HG03432 (cell line): ENCODE results near the gene PADI6.
"Not testable (repeated sequence)": the region's sequence is repeated elsewhere in the genome, so short reads cannot be mapped to it uniquely, and the experiment has no call there.

Experiments
- ATAC-seq: cut with Tn5 transposase; IDR thresholded peaks from one replicate; pipeline ENCODE4 v1.9.1; 2021; ENCODE audit warnings: mild to moderate bottlenecking, moderate library complexity; ENCODE audit not compliant: unreplicated experiment

PADI6 gene

DNA sequence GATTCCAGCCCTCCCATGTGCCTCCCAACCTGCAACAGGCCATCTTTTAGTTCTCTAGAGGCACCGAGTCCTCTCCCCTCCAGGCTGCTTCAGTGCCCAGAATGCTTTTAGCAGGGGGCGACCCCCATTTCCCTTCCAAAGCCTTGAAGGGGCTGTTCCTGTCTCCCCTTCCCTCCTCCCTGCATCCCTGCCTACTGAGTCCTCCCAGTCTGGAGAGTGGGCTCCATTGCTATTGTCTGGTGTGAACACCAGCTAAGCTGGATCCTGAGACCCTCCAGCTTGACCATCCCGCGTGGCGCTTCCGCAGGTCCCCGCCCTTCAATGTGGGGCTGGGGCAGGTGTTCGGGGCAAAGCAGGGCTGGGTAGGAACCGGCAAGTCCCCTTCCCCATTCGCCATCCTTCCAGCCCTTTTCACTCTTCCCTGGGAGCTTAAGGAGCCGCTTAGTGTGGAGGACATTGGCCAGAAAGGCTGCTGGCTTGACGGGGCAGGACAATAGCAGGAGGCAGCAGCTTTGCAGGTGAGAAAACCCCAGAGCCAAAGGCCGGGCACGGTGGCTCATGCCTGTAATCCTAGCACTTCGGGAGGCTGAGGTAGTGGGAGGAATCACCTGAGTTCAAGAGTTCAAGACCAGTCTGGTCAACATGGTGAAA, 32.2 kb downstream of the PADI6 start:
- no peak for ATAC-seq

DNA sequence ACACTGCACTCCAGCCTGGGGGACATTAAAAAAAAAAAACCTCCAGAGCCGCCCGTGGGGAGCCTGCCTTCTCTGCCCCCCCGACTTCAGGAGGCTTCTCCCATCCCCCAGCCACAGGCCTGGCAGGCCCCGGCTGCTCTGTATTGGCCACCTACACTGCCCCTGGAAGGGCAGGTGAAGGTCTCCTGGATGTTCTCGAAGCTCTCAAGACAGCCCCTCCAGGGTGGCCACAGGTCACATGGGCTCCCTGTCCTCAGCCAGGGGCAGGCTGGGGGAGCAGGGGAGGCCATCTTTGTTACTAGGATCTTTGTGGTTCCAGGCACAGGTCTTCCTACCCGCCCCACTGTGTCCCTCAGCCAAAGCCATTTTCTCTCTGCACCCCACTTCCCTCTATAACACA, 32.8 kb downstream of the PADI6 start:
- no peak for ATAC-seq

GRCh38 chr1:17405898-17406759, 34.1 kb downstream of the PADI6 start:
- no peak for ATAC-seq

DNA sequence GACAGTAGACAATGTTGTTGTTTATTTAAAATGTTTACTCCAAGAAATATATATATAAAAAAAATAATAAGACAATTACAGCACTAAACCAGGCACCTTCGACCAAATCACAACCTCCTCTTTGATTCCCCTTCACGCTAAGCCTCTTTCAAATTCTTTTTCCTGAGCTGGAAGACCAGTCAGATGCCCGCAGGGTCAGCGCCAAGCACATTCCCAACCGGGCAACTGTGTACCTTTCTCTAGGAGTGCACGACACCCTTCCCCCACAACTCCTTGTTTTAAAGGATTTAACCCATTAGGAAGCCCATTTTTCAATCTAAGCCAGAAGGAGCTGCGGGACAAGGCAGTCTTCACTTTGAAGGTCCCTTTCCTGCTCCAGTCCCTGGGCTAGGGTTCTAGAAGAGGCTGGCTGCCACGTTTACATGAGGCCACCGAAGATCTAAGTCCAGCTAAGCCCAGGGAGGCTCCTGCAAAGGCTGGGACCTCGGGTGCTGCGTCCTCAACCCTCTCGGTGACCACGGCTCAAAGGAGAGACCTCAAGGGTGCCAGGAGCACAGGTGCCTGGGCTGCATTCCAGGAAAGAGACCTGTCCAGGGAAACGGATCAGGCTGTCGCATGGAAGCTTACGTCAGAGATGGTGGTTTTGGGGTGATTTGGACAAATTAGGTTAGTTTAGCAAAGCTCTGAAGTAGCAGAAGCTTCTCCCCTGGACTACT, 34.9 kb downstream of the PADI6 start:
- not testable (repeated sequence) for ATAC-seq

GRCh38 chr1:17407786-17408514, 36.0 kb downstream of the PADI6 start:
- not testable (repeated sequence) for ATAC-seq

DNA sequence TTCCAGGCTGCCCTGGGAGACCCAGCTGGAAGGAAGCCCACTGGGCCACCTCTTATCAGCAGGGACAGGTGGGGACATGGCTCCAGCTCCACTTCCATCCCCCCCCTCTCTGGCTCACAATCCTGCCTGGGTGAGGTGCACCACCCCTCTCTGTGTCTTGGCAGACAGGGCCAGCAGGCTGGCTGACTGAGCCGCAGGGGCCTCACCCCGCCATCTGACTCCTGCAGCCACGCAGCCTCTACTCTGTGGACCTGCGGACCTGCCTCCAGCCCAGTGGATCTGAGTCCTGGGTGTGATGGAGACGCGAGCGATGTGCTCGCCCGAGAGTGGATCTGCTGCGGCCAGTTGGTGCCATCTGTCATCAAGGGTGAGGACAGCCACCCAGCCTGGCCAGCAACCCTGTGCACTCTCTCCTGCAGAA, 37.4 kb downstream of the PADI6 start:
- ATAC-seq = no peak

- no peak for ATAC-seq
Measured at GRCh38 chr1:17412093-17412870, 40.3 kb downstream of the PADI6 start.

- ATAC-seq = no peak
Measured at GRCh38 chr1:17414022-17414421, 42.0 kb downstream of the PADI6 start.

DNA sequence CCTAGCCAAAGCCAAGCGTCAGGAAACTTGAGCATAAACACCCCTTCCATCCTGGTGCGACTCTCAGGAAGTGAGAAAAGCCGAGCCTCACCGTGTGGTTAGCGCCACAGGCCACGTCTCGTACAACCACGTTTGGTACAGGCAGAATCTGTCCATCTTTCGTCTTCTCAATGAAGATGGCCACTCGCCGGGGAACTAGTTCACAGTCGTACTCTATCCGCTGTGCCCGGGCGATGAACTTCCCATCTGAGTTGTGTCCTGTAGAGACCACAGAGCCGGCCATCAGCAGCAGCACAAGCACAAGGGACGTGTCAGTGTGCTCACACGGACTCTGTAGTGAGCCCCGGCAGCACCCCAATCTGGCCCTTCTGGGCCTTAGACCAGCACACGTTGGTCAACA, 44.4 kb downstream of the PADI6 start:
- no peak for ATAC-seq

DNA sequence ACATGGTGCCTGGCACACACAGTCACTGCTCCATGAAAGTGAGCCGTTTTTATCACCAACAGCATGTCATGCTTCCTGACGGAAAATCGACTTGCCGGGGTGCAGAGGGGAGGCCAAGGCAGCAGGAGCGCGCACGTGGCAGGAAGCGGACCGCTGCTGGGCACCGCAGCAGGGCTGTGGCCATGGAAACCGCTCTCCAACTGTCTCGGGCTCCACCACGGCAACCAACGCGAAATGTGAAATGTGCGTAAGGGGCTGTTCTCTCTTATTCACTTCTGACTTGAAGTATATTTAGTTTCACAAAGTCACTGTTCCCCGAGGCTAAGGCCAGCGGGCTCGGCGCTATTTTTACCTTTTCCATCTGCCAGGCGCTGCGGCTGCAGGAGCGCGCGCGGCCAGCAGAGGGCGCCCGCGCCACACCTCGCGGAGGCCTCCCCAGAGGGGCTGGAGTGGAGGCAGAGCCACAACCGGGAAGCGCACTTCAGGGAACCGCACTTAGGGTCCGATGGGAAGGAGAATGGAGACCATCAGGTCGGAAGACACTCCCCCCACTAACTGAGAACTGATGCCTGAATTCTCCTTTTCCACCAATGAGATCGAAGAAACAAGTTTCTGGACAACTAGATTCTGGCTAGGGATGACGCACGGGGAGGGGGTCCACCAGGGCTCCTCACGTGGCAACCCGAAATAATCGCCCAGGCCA, 47.8 kb downstream of the PADI6 start:
- ATAC-seq = no peak

DNA sequence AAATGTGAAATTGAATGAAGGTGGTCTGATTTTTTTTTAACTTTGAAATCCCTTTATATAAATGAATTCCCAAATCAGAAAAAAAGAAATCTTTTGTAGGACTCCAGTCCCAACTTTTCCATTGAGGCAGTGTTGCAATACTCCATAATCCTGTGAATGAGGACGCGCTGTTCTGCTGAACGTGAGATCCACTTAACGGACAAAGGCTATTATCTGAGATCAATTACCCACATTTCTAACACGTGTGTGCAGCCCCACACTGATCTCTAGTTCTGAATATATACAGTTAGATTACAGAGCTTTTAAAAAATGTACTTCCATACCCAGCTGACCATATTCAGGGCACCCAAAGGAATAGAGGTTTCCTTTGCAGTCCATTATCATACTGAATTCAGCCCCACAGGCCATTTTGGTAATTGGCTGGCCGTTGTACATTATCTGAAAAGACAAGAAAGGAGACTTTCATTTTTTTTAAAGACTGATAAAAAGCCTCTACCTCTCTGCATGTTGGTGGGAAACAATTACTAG, 48.5 kb downstream of the PADI6 start:
- ATAC-seq = no peak

DNA sequence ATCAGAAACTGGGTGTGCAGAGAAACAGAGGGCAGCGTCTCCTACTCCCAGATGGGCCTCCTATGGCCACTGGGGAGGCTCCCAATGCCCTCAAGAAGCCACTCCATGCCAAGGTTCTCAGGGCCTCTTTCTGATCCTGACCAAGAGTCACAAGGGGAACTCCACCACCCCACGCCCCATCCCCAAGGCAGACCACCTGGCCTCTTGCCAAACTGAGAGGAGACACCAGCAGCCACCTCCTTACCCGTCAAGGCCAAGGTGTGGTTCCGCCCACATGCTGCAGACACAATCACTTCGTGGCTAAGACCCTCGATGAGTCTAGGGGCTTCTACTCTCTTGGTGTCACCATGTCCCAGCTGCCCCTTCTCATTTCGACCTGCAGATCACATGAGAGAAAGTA, 50.5 kb downstream of the PADI6 start:
- ATAC-seq = no peak

DNA sequence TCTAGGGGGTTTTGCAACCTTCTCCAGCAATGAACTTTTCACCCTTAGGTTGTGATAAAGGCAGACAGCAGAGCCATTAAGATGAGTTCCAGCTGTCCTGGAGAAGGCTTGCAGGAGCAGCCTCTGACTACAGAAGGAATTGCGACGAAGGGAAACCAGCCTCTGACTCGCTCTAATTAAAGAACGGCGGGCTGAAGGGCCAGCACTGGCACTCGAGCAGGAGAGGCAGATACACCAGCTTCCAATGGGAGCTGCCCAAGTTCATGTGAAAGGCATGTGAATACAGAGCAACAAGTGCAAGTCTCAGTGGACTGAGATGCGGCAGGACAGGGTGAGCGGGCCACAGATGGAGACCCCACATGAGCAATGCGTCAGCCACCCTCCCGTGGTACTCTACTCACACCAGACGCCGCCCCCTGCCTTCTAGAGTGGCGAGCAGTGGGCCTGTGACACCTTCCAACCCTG, 51.8 kb downstream of the PADI6 start:
- ATAC-seq = no peak

- no peak for ATAC-seq
Measured at GRCh38 chr1:17425806-17426600, 54.0 kb downstream of the PADI6 start.

DNA sequence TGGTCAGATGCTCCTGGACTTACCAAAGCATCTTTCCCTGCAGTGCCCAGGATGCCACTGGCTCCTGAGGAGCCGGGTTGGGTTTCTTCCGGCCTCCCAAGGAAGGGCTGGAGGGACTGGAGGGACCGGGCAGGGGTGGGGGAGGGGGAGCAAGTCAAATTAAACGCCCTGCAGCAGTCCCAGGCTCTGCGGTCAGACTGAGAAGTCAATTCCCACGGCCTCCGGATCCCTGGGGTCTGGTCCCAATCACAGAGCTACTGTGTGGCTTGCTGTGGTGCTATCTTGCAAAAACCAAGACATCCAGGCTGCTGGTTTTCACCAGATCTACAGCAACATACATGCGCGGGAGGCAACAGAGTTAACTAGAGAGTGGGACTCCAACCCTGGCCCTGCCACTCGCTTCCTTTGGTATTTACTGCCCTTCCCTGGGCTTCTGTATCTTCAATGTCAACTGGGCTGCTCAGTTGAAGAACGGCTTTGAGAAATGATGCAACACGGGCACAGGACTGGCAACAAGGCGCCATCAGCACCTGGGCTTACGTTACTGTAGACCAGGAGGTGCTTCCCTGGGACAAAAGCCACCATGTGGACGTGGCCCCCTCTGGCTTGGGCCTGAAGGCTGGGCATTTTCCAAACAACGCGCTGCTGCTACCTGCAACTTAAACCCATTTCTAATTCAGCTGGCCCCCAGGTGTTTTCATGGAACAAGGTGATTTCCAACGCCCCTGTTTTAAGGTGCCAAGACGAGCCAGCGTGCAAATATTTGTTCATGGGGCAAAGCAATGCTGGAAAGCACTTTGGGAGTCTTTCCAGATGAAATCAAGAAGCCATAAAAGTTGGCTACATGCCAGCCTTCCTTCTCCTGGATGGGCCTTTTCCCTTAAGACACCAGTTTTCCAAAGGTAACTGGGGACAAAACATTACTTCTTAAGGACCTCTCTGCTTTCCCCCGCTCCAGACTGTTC, 56.0 kb downstream of the PADI6 start:
- ATAC-seq = no peak

DNA sequence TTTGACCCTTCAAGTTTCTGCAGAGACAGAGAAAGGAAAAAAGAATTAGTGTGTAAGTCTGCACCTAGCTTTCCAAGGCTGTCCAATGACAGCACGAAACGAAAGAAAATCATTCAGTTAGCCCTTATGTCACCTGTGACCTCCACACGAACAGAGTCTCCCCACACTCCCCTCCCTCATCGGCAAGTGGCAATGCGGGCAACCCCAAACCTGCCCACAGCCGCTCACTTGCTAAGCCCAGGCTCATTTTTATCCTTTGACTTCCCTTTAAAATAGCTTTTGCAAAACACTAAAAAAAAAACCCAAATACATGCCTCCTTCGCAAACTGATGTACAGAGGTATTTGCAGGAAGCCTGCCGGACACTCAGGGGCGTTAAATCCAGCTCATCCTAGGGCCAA, 57.2 kb downstream of the PADI6 start:
- ATAC-seq = no peak

GRCh38 chr1:17432412-17432811, 60.4 kb downstream of the PADI6 start:
- no peak for ATAC-seq
